Rectal smooth muscle tissue (tissue), 1 donor: ENCODE results near the gene NEURL1.
"Not testable (repeated sequence)": the region's sequence is repeated elsewhere in the genome, so short reads cannot be mapped to it uniquely, and the experiment has no call there.

Experiments
- H3K27ac ChIP-seq: one replicate; pipeline ENCODE4 v1.7.0; 2013; ENCODE audit warnings: low read depth, low read length, inconsistent platforms
- H3K27me3 ChIP-seq: one replicate; pipeline ENCODE4 v1.7.0; 2013; ENCODE audit warnings: low read length; ENCODE audit not compliant: control insufficient read depth, insufficient read depth
- H3K36me3 ChIP-seq: one replicate; pipeline ENCODE4 v1.7.0; 2013; ENCODE audit warnings: low read length; ENCODE audit not compliant: control insufficient read depth, insufficient read depth
- H3K4me1 ChIP-seq: one replicate; pipeline ENCODE4 v1.7.0; 2013; ENCODE audit warnings: low read length; ENCODE audit not compliant: control insufficient read depth, insufficient read depth
- H3K4me3 ChIP-seq: one replicate; pipeline ENCODE4 v1.7.0; 2013; ENCODE audit warnings: low read length
- H3K9ac ChIP-seq: one replicate; pipeline ENCODE4 v1.7.0; 2013; ENCODE audit warnings: low read length

The NEURL1 gene

DNA sequence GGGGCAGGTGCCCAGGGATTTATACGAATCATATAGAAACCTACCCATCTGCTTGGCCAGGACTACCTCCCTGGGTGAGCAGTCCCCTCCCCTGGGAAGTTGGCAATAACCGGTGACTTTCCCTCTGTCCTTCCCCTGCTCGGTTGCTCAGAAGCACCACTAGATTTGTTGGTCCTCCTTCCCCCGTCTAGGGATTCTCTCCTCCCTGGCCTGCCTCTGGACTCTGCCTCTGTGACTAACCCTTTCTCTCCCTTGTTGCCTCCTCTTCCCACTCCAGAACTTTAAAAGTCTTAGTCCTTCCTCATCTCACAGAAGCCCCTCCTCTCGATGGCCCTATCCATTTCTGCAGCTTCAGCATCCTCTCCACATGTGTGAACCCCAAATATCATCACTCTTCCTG, 24.3 kb upstream of the NEURL1 start:
- Histone ChIP-seq H3K27ac (no peak overlapping the region), H3K9ac (no peak overlapping the region), H3K27me3 (no peaks in the 10 kb centered on the region)

GRCh38 chr10:103470761-103471653, 22.5 kb upstream of the NEURL1 start:
- Histone ChIP-seq H3K27ac (no peak overlapping the region), H3K27me3 (no peaks in the 10 kb centered on the region), H3K9ac (no peak overlapping the region), H3K4me1 (no peaks in the 10 kb centered on the region), H3K36me3 (no peaks in the 10 kb centered on the region), H3K4me3 (no peak overlapping the region)

More for the DNA sequence above, 24.3 kb upstream of the NEURL1 start:
- Histone ChIP-seq H3K4me3 (no peak overlapping the region), H3K4me1 (no peaks in the 10 kb centered on the region), H3K36me3 (no peaks in the 10 kb centered on the region)

- Histone ChIP-seq H3K9ac (no peak overlapping the region), H3K27me3 (no peaks in the 10 kb centered on the region), H3K36me3 (no peaks in the 10 kb centered on the region), H3K27ac (no peak overlapping the region), H3K4me1 (no peaks in the 10 kb centered on the region), H3K4me3 (no peak overlapping the region)
Observed at GRCh38 chr10:103472005-103472404, 21.5 kb upstream of the NEURL1 start.

- Histone ChIP-seq H3K27ac (no peak overlapping the region), H3K27me3 (no peaks in the 10 kb centered on the region), H3K36me3 (no peaks in the 10 kb centered on the region), H3K4me1 (no peaks in the 10 kb centered on the region), H3K4me3 (no peak overlapping the region), H3K9ac (no peak overlapping the region)
Observed at GRCh38 chr10:103473261-103473671, 20.2 kb upstream of the NEURL1 start.

DNA sequence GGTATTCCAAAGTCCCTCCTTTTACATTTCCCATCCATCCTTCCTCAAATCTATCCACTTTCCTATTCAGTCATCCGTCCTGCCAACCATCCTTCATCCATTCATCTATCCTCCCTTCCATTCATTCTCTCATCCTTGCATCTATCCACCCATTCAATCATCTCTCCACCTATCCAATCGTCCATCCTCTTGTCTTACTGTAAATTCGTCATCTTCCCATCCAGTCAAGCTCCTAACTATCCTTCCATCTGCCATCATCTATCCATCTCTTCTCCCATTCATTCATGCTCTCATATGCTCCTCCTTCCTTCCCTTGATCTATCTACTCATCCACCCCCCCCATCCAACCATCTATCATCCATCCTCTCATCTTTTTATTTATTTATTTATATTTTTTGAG, 19.4 kb upstream of the NEURL1 start:
- Histone ChIP-seq H3K4me3 (no peak overlapping the region), H3K27me3 (no peaks in the 10 kb centered on the region), H3K4me1 (no peaks in the 10 kb centered on the region), H3K9ac (no peak overlapping the region), H3K36me3 (no peaks in the 10 kb centered on the region), H3K27ac (no peak overlapping the region)

DNA sequence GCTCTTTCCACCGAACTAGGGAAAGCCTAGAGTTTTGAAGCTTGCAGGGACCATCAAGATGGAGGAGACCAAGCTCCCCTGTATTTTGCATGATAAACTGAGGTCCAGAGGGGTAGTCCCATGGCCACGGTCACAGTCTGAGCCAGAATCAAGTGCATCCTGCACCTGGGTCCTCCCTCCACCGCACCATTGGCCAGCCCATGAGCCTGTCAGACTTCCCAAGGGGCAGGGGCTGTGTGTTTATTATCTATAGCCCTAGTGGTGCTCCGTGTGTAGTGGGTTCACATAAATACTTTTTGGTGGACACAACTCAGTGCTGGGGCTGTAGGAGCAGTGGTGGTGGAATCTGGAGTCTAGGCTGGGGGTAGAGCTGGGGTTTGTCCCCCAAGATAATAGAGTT, 18.1 kb upstream of the NEURL1 start:
- Histone ChIP-seq H3K4me1 (no peaks in the 10 kb centered on the region), H3K27ac (no peak overlapping the region), H3K36me3 (no peaks in the 10 kb centered on the region), H3K27me3 (no peaks in the 10 kb centered on the region), H3K4me3 (no peak overlapping the region), H3K9ac (no peak overlapping the region)

DNA sequence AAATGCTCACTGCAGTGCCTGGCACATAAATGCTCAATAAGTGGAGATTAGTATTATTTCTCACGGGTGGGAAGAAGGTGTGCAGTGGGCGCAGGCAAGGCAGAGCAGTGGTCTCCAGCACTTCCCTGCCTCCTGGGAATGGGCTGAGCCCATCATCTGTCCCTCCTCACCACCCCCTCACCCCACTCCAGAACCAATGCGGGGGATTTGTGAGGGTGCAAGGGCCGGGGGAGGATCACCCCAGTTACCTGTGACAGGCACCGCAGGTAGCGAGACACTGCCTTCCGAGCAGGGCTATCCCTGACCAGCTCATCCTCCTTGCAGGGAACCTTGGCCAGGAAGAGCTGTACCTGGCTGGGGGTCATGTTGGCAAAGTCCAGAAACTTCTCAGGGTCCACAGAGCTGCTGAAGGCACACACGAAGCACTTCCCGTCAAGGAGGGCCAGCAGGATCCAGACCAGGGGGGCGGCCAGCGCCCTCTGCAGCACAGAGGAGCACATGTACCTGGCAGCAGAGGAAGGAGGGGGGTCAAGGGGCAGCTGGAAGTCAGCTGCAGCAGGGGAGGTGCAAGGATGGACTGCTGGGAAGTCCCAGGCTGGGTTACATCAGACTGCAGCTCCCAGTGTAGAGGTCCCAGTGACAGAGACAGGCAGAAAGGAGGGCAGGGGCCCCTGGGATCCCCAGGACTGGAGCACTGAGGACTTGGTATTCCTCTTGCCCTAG, 17.3 kb upstream of the NEURL1 start:
- no peak overlapping the region for H3K9ac ChIP-seq
- H3K4me1 ChIP-seq, result no peaks in the 10 kb centered on the region
- no peak overlapping the region for H3K4me3 ChIP-seq
- H3K27me3 ChIP-seq, result no peaks in the 10 kb centered on the region
- no peak overlapping the region for H3K27ac ChIP-seq
- H3K36me3 ChIP-seq, result no peaks in the 10 kb centered on the region

DNA sequence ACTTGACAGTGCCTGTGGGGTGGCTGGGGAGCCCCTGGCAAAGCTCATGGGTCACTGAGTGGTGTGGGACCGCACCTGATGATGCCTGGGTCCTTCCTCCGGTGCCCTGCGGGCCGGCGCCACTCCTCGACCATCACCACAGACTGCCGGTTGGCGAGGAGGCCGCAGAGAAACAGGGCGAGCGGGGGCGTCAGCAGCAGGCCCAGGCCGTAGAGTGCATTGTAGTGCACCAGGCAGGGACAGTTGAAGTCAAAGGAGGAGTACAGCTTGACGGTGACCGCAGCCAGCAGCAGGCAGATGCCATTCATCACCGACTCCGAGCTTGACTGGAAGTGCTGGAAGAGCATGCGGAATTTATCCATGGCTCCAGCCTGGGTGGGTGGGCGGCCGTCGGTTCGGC, 14.8 kb upstream of the NEURL1 start:
- no peaks in the 10 kb centered on the region for H3K27me3 ChIP-seq
- no peaks in the 10 kb centered on the region for H3K36me3 ChIP-seq
- H3K4me3 ChIP-seq, result no peak overlapping the region
- no peaks in the 10 kb centered on the region for H3K4me1 ChIP-seq
- no peak overlapping the region for H3K27ac ChIP-seq
- no peak overlapping the region for H3K9ac ChIP-seq

DNA sequence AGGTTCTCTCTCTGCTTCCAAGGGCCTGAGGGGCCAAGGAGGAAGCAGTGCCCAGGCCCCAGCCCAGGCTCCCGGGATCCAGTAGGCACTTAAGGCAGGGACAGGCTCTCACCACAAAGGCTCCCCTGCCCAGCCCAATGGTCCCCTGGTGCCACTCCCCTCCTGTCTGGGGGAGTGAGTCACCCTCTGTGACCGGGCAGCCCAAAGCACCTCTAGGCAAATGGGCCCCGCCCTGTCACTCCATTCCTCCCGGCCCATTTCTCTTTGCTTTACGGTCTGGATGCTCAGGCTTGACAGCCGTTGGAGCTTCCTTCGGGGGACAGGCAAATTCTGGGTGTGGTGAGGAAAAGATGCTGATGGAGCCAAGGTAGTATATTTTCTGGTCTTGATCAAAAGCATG, 14.4 kb upstream of the NEURL1 start, which contains the start of gene CALHM3:
Gene CALHM3 (minus strand): TSS at position 106 of the 400 bp plus-strand sequence. CDS start 208 bp downstream, outside the sequence.
- no peaks in the 10 kb centered on the region for H3K36me3 ChIP-seq
- no peak within 1 kb of the TSS for H3K4me3 ChIP-seq
- H3K9ac ChIP-seq, result no peak within 1 kb of the TSS
- H3K27me3 ChIP-seq, result no peaks in the 10 kb centered on the region
- no peak within 1 kb of the TSS for H3K27ac ChIP-seq
- H3K4me1 ChIP-seq, result no peaks in the 10 kb centered on the region

DNA sequence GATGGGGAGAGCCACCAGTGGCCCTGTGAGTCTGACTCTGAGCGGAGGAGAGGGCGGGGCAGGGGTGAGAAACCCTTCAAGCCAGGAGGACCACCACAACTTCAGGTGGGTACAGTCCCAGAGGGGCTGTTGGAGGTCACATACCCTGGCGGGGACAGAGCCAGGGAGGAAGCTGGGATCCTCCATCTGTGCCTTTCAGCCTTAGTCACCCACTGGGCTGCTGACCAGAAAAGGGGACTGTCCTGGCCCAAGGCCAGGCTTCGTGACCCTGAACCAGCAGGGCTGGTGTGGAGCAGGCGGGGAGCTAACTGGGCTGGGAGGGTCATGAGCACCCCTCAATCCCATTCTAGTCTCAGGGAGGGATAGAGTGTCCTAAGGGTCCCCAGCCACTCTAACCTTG, 13.0 kb upstream of the NEURL1 start:
- peaks cover 4% of the 10 kb centered on the region for H3K27me3 ChIP-seq
- H3K9ac ChIP-seq, result no peak overlapping the region
- no peak overlapping the region for H3K4me3 ChIP-seq
- no peaks in the 10 kb centered on the region for H3K36me3 ChIP-seq
- H3K27ac ChIP-seq, result no peak overlapping the region
- H3K4me1 ChIP-seq, result no peaks in the 10 kb centered on the region

- H3K27me3 ChIP-seq, result peaks cover 4% of the 10 kb centered on the region
- no peak overlapping the region for H3K9ac ChIP-seq
- no peak overlapping the region for H3K4me3 ChIP-seq
- peaks cover 6% of the 10 kb centered on the region for H3K4me1 ChIP-seq
- no peak overlapping the region for H3K27ac ChIP-seq
- H3K36me3 ChIP-seq, result no peaks in the 10 kb centered on the region
Observed at GRCh38 chr10:103481974-103482531, 11.5 kb upstream of the NEURL1 start.

GRCh38 chr10:103486635-103487409, 6.7 kb upstream of the NEURL1 start:
- not testable (repeated sequence) for H3K27me3 ChIP-seq, H3K27ac ChIP-seq, H3K4me3 ChIP-seq, H3K36me3 ChIP-seq, H3K4me1 ChIP-seq, H3K9ac ChIP-seq
